ENCODE results near the gene MLST8. TPM values are rescaled to one million over a fixed set of nuclear protein-coding genes. Genes with fewer than 3 reads are reported as not detected.

The MLST8 gene
- total RNA-seq, 2 experiments from 2014 or later = 70.0 to 70.7 TPM

- CTCF ChIA-PET = no interaction called here
- DNase-seq (no peak), ATAC-seq (no peak)
- Mint-ChIP-seq H3K27ac (no peak overlapping the region), H3K27me3 (no peaks in the 10 kb centered on the region), H3K36me3 (ENCODE audit: low read depth) (peaks cover 19% of the 10 kb centered on the region), H3K4me3 (no peak overlapping the region), H3K9me3 (no peaks in the 10 kb centered on the region), H3K4me1 (ENCODE audit: low read depth) (no peaks in the 10 kb centered on the region)
- no peak for TF ChIP-seq CTCF (IDR thresholded peaks at IDR 0.05)
- POLR2A ChIA-PET = interaction anchor here (1.1 kb wide), 1 partner anchor 11 kb away, joined by 3 read pairs; no protein-coding TSS in a partner anchor
- intact Hi-C loops (cut with micrococcal nuclease) = no loop called here
Observed at GRCh38 chr16:2170080-2170479, 35.2 kb upstream of the MLST8 start.

- ATAC-seq (no peak), DNase-seq (no peak)
- H3K36me3 Mint-ChIP-seq (ENCODE audit: low read depth) = peaks cover 18% of the 10 kb centered on the region
- no peak for TF ChIP-seq CTCF (IDR thresholded peaks at IDR 0.05)
- no peak overlapping the region for H3K27ac Mint-ChIP-seq
- ChIA-PET CTCF (interaction anchor here (1.0 kb wide), 1 partner anchor 30 kb away, joined by 3 read pairs; no protein-coding TSS in a partner anchor), POLR2A (interaction anchor here (1.0 to 1.1 kb wide), 2 partner anchors 10 to 11 kb away, joined by 3 read pairs; no protein-coding TSS in a partner anchor)
- no peaks in the 10 kb centered on the region for H3K4me1 Mint-ChIP-seq (ENCODE audit: low read depth)
- no peak overlapping the region for H3K4me3 Mint-ChIP-seq
- no peaks in the 10 kb centered on the region for H3K27me3 Mint-ChIP-seq
- intact Hi-C loops (cut with micrococcal nuclease) = no loop called here
- H3K9me3 Mint-ChIP-seq = no peaks in the 10 kb centered on the region
Observed at GRCh38 chr16:2170587-2171435, 34.4 kb upstream of the MLST8 start.

GRCh38 chr16:2171601-2172178 is 33.6 kb upstream of the MLST8 start:
- no peak overlapping the region for H3K27ac Mint-ChIP-seq
- no peak for TF ChIP-seq CTCF (IDR thresholded peaks at IDR 0.05)
- DNase-seq = no peak
- H3K27me3 Mint-ChIP-seq = no peaks in the 10 kb centered on the region
- ChIA-PET POLR2A (interaction anchor here (0.6 to 4.0 kb wide), 3 partner anchors 12 to 144 kb away, joined by 3 to 21 read pairs (median 3); partner anchors contain the start of gene TRAF7), CTCF (interaction anchor here (1.0 kb wide), 1 partner anchor 31 kb away, joined by 3 read pairs; no protein-coding TSS in a partner anchor)
- no peak overlapping the region for H3K4me3 Mint-ChIP-seq
- H3K36me3 Mint-ChIP-seq (ENCODE audit: low read depth) = peaks cover 16% of the 10 kb centered on the region
- intact Hi-C loops (cut with micrococcal nuclease) = no loop called here
- H3K9me3 Mint-ChIP-seq = no peaks in the 10 kb centered on the region
- no peak for ATAC-seq
- H3K4me1 Mint-ChIP-seq (ENCODE audit: low read depth) = no peaks in the 10 kb centered on the region

- H3K4me3 Mint-ChIP-seq = no peak overlapping the region
- ChIA-PET CTCF (interaction anchor here (0.6 kb wide), 1 partner anchor 420 kb away, joined by 3 read pairs; no protein-coding TSS in a partner anchor), POLR2A (interaction anchor here (0.6 to 4.0 kb wide), 3 partner anchors 17 to 808 kb away, joined by 3 to 21 read pairs (median 3); partner anchors contain the start of gene TRAF7)
- H3K9me3 Mint-ChIP-seq = no peaks in the 10 kb centered on the region
- no peaks in the 10 kb centered on the region for H3K4me1 Mint-ChIP-seq (ENCODE audit: low read depth)
- no peak for ATAC-seq
- DNase-seq = no peak
- H3K36me3 Mint-ChIP-seq (ENCODE audit: low read depth) = peaks cover 22% of the 10 kb centered on the region
- intact Hi-C loops (cut with micrococcal nuclease) = no loop called here
- no peak overlapping the region for H3K27ac Mint-ChIP-seq
- TF ChIP-seq CTCF (IDR thresholded peaks at IDR 0.05) = no peak
- H3K27me3 Mint-ChIP-seq = no peaks in the 10 kb centered on the region
Observed at GRCh38 chr16:2172688-2173335, 32.4 kb upstream of the MLST8 start.
